Measurements from ENCODE around the gene FBXW5.

GRCh38 chr9:136910901-136911245 is 33.7 kb downstream of the FBXW5 start:
- TF ChIP-seq CTCF (IDR thresholded peaks at IDR 0.05) = no peak
- no peak for TF ChIP-seq POLR2AphosphoS5 (IDR thresholded peaks at IDR 0.05; ENCODE audit: low read depth, low read length)
